HCT116 (cell line): ENCODE data around the gene SNX8. TPM values are rescaled to one million over a fixed set of nuclear protein-coding genes. Genes with fewer than 3 reads are reported as not detected.
A peak's percentile ranks its signal among the peaks of the same experiment; 100 is the strongest.

ENCODE experiments used
- ATAC-seq: fragments of 200-7000 bp; cut with Tn5 transposase; 2 replicates; pipeline ENCODE4 v1.9.1; 2020; ENCODE audit warnings: mild to moderate bottlenecking, moderate library complexity
- BruUV-seq: library from RNA; stranded (reverse); fragments of 400-500 nt; replicated peaks from 2 replicates; lab custom pipeline; 2021; lab: Mats Ljungman, UMichigan
- CTCF ChIA-PET: fragments of 300-600 bp; sonication (Branson Sonifier 250); formaldehyde crosslinking; loops from one replicate; lab custom pipeline; 2021; ENCODE audit warnings: antibody characterized with exemption; lab: Charles Lee
- POLR2A ChIA-PET: fragments of 300-600, 350-600 bp; sonication (Branson Sonifier 250); formaldehyde crosslinking; loops from one replicate; lab custom pipeline; 2021; ENCODE audit warnings: antibody characterized with exemption; lab: Charles Lee
- RAD21 ChIA-PET, 2 experiments: fragments of 300-600 bp; sonication (Branson Sonifier 250); formaldehyde crosslinking; loops; one replicate each; lab custom pipeline; 2023; ENCODE audit warnings: low total read pairs in 2 of 2; ENCODE audit not compliant: uncharacterized antibody in 2 of 2, unreplicated experiment in 2 of 2, low non-redundant PET in 1 of 2; lab: Charles Lee
- DNase-seq: peaks from one replicate; pipeline ENCODE4 v3.0.0-alpha.2; 2010; ENCODE audit warnings: low read depth, low spot score
- H2AFZ ChIP-seq: fragments of 200-600 bp; shearing (Covaris generic), sonication (generic); 2 replicates; pipeline ENCODE4 v1.6.1; 2017; ENCODE audit warnings: low read depth, mixed run types, mixed read lengths, antibody characterized with exemption, low read length; ENCODE audit not compliant: poor library complexity, severe bottlenecking
- H3K27ac ChIP-seq: 2 replicates; pipeline ENCODE4 v1.5.1; 2012; ENCODE audit warnings: low read depth, low read length
- H3K27me3 ChIP-seq: fragments of 200-600 bp; sonication (generic); 2 replicates; pipeline ENCODE4 v1.6.1; 2016; ENCODE audit warnings: mixed run types, low read length, mixed read lengths; ENCODE audit not compliant: insufficient read depth
- H3K36me3 ChIP-seq, 2 experiments: fragments of 200-500 bp in 1 of 2; fragments of 200-600 bp in 1 of 2; sonication (Bioruptor generic) in 1 of 2; sonication (generic) in 1 of 2; 2 replicates each; pipeline versions ENCODE4 v1.5.1 to v1.6.1; 2014 to 2016; ENCODE audit warnings: low read length in 2 of 2, inconsistent platforms in 1 of 2, mixed read lengths in 1 of 2, mixed run types in 1 of 2; ENCODE audit not compliant: insufficient read depth in 2 of 2, control insufficient read depth in 1 of 2
- H3K4me1 ChIP-seq, 2 experiments: fragments of 200-600 bp in 1 of 2; sonication (generic) in 1 of 2; 2 replicates each; pipeline versions ENCODE4 v1.5.1 to v1.6.1; 2012 to 2017; ENCODE audit warnings: low read length in 2 of 2, inconsistent platforms in 1 of 2, mild to moderate bottlenecking in 1 of 2, mixed read lengths in 1 of 2, mixed run types in 1 of 2, moderate library complexity in 1 of 2; ENCODE audit not compliant: insufficient read depth in 2 of 2, control insufficient read depth in 1 of 2
- H3K4me2 ChIP-seq: fragments of 200-600 bp; sonication (generic); 2 replicates; pipeline ENCODE4 v1.6.1; 2017; ENCODE audit warnings: mixed run types, low read length, mixed read lengths
- H3K4me3 ChIP-seq, 2 experiments: fragments of 200-600 bp in 1 of 2; sonication (generic) in 1 of 2; replicated peaks in 1 of 2; 2 replicates each; pipeline ENCODE4 v1.5.1; 2011 to 2016; ENCODE audit warnings: low read length in 2 of 2, control low read depth in 1 of 2, low read depth in 1 of 2, mild to moderate bottlenecking in 1 of 2, mixed read lengths in 1 of 2, mixed run types in 1 of 2
- H3K79me2 ChIP-seq: fragments of 200-600 bp; sonication (generic); 2 replicates; pipeline ENCODE4 v1.6.1; 2017; ENCODE audit warnings: mild to moderate bottlenecking, mixed run types, low read length, moderate library complexity, mixed read lengths; ENCODE audit not compliant: insufficient read depth
- H3K9ac ChIP-seq: fragments of 200-600 bp; sonication (generic); 2 replicates; pipeline ENCODE4 v1.6.1; 2016; ENCODE audit warnings: low read length, mixed read lengths
- H3K9me2 ChIP-seq: fragments of 200-600 bp; sonication (generic), shearing (Covaris generic); 2 replicates; pipeline ENCODE4 v1.6.1; 2017; ENCODE audit warnings: mixed run types, mild to moderate bottlenecking, moderate library complexity; ENCODE audit not compliant: insufficient read depth
- H3K9me3 ChIP-seq, 2 experiments: fragments of 200-500 bp in 1 of 2; fragments of 200-600 bp in 1 of 2; sonication (Bioruptor generic) in 1 of 2; sonication (generic) in 1 of 2; 2 replicates each; pipeline ENCODE4 v1.6.1; 2014 to 2017; ENCODE audit warnings: low read length in 2 of 2, mixed read lengths in 2 of 2, inconsistent platforms in 1 of 2, low read depth in 1 of 2, mild to moderate bottlenecking in 1 of 2, mixed run types in 1 of 2, moderate library complexity in 1 of 2; ENCODE audit not compliant: control insufficient read depth in 1 of 2, insufficient read depth in 1 of 2
- H4K20me1 ChIP-seq: fragments of 200-600 bp; sonication (generic), shearing (Covaris generic); 2 replicates; pipeline ENCODE4 v1.6.1; 2017; ENCODE audit warnings: mixed run types, mild to moderate bottlenecking, moderate library complexity; ENCODE audit not compliant: insufficient read depth
- POLR2A ChIP-seq: IDR thresholded peaks from 2 replicates; pipeline ENCODE4 v1.7.0; 2011; ENCODE audit warnings: borderline replicate concordance; ENCODE audit not compliant: insufficient read depth, insufficient read length; ENCODE audit errors: extremely low read depth
- SP1 ChIP-seq: IDR thresholded peaks from 2 replicates; pipeline ENCODE4 v1.6.1; 2012; ENCODE audit warnings: low read depth
- TCF7L2 ChIP-seq: IDR thresholded peaks from 2 replicates; pipeline ENCODE4 v1.7.0; 2011; ENCODE audit warnings: borderline replicate concordance, inconsistent platforms; ENCODE audit not compliant: insufficient read depth, insufficient read length; ENCODE audit errors: extremely low read depth
- ZNF274 ChIP-seq: fragments of 200-500 bp; sonication (Bioruptor generic); IDR thresholded peaks from 2 replicates; pipeline ENCODE4 v1.6.1; 2014; ENCODE audit warnings: mild to moderate bottlenecking, low read depth, low read length, inconsistent platforms
- intact Hi-C: fragments of 100-400 bp; cut with micrococcal nuclease; formaldehyde crosslinking; loops from 2 replicates; pipeline ENCODE4 v1.10.0; 2022
- total RNA-seq: library from RNA; stranded (reverse); gene quantifications from one replicate; pipeline ENCODE4 v1.2.1, GENCODE V29; 2021; ENCODE audit not compliant: unreplicated experiment
- TF ChIP-seq, protein P1 (sequence below): IDR thresholded peaks from 2 replicates; pipeline ENCODE4 v1.6.1; 2012
- TF ChIP-seq, protein P2 (sequence below): IDR thresholded peaks from 2 replicates; pipeline ENCODE4 v1.6.1; 2012; ENCODE audit warnings: low read depth

Gene SNX8
- total RNA-seq, 1 experiment from 2014 or later: 41.7 TPM

DNA sequence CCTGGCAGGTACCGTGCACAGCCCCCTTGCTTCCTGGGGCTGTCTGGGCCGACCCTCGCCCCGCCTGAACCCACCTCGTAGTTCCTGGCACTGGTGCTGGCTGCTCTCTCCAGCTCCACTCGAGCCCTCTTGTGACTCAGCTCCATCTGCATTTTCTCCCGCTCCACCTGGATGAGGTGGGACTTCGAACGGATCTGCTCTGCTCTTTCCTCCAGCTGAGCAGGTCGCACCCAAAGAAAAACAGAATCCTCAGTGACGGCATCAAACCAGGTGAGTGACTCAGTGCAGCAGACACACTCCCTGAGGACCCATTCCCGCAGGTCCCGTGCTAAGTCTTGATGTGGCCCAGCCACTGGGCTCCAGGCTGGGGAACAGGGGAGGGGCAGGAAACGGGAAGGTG, 88.9 kb downstream of the SNX8 start:
- Histone ChIP-seq H3K27ac (no peak overlapping the region), H3K4me1 (peaks cover 0 to 17% of the 10 kb centered on the region in 2 experiments; a peak in 2 of 4 replicates), H3K4me2 (peak overlapping the region; percentile 35), H2AFZ (no peak overlapping the region), H3K4me3 (no peak overlapping the region), H3K36me3 (peaks cover 5 to 27% of the 10 kb centered on the region in 2 experiments; a peak in 3 of 4 replicates), H3K27me3 (no peaks in the 10 kb centered on the region)
- DNase-seq: no peak
- CTCF ChIA-PET: no interaction called here
- ATAC-seq: peak; percentile 30; the same call in 1 of the 2 replicates
- intact Hi-C loops: no loop called here
- TF ChIP-seq, protein P1, sequence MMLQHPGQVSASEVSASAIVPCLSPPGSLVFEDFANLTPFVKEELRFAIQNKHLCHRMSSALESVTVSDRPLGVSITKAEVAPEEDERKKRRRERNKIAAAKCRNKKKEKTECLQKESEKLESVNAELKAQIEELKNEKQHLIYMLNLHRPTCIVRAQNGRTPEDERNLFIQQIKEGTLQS: no peak
- TF ChIP-seq TCF7L2: no peak
- TF ChIP-seq SP1: no peak
- TF ChIP-seq POLR2A: no peak
- TF ChIP-seq, protein P2, sequence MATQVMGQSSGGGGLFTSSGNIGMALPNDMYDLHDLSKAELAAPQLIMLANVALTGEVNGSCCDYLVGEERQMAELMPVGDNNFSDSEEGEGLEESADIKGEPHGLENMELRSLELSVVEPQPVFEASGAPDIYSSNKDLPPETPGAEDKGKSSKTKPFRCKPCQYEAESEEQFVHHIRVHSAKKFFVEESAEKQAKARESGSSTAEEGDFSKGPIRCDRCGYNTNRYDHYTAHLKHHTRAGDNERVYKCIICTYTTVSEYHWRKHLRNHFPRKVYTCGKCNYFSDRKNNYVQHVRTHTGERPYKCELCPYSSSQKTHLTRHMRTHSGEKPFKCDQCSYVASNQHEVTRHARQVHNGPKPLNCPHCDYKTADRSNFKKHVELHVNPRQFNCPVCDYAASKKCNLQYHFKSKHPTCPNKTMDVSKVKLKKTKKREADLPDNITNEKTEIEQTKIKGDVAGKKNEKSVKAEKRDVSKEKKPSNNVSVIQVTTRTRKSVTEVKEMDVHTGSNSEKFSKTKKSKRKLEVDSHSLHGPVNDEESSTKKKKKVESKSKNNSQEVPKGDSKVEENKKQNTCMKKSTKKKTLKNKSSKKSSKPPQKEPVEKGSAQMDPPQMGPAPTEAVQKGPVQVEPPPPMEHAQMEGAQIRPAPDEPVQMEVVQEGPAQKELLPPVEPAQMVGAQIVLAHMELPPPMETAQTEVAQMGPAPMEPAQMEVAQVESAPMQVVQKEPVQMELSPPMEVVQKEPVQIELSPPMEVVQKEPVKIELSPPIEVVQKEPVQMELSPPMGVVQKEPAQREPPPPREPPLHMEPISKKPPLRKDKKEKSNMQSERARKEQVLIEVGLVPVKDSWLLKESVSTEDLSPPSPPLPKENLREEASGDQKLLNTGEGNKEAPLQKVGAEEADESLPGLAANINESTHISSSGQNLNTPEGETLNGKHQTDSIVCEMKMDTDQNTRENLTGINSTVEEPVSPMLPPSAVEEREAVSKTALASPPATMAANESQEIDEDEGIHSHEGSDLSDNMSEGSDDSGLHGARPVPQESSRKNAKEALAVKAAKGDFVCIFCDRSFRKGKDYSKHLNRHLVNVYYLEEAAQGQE: no peak
- TF ChIP-seq ZNF274: no peak
- TF ChIP-seq, all 23 proteins: peak for 0
- no TSS peak for BruUV-seq
- peaks cover 62% of the 10 kb centered on the region for H3K79me2 ChIP-seq
- no peaks in the 10 kb centered on the region for H4K20me1 ChIP-seq
- no peaks in the 10 kb centered on the region for H3K9me3 ChIP-seq
- POLR2A ChIA-PET: no interaction called here
- RAD21 ChIA-PET: no interaction called here
- no peak overlapping the region for H3K9ac ChIP-seq
- no peaks in the 10 kb centered on the region for H3K9me2 ChIP-seq
